Measurements from ENCODE around the gene RWDD4. TPM values are rescaled to one million over a fixed set of nuclear protein-coding genes. Genes with fewer than 3 reads are reported as not detected.

Gene RWDD4
- total and polyA plus RNA-seq, 9 of the 15 experiments (the other 6 are each of a cell fraction or from before 2014, with no cell fraction given) = 8.4 to 32.5 (median 24.2) TPM

DNA sequence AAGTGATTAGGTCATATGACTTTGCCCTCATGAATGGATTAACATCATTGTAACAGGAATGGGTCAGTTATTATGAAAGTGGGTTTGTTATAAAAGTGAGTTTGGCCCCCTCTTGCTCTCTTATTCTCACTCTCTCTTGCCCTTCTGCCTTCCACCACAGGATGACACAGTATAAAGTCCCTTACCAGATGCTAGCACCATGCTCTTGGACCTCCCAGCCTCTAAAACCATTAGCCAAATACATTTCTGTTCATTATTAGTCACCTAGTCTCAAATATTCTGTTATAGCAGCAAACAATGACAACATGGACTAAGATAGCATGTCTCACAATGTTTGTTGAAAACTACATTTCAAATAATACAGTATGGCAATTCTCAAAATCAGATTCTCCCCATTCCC, 59.7 kb downstream of the RWDD4 start (continued):
- TF ChIP-seq HEY1 (CRISPR knock-in tag; IDR thresholded peaks at IDR 0.05; ENCODE audit: borderline replicate concordance) = no peak
- TF ChIP-seq IRF1 (CRISPR knock-in tag; IDR thresholded peaks at IDR 0.05; ENCODE audit: borderline replicate concordance) = no peak
- no peak for TF ChIP-seq ZBTB49 (CRISPR knock-in tag; IDR thresholded peaks at IDR 0.05; ENCODE audit: borderline replicate concordance)
- no peak for TF ChIP-seq SMAD1 (IDR thresholded peaks at IDR 0.05; ENCODE audit: low read depth, low read length, partially characterized antibody)
- no peak for TF ChIP-seq MYC (IDR thresholded peaks at IDR 0.05; ENCODE audit: low read depth, low read length)
- TF ChIP-seq MYC (CRISPR knock-in tag; IDR thresholded peaks at IDR 0.05; ENCODE audit: borderline replicate concordance, low read depth) = no peak
- no peak for TF ChIP-seq STAT5A (IDR thresholded peaks at IDR 0.05; ENCODE audit: borderline replicate concordance, low read length)
